HepG2 (cell line): Measurements from ENCODE around the gene XAB2. TPM values are rescaled to one million over a fixed set of nuclear protein-coding genes. Genes with fewer than 3 reads are reported as not detected.

ENCODE experiments used
- ATAC-seq: fragments of 200-7000 bp; cut with Tn5 transposase; 3 replicates; pipeline ENCODE4 v1.9.1; 2020; ENCODE audit warnings: mild to moderate bottlenecking, moderate library complexity
- BruUV-seq: library from RNA; stranded (reverse); fragments of 400-500 nt; replicated peaks from 2 replicates; lab custom pipeline; 2021; lab: Mats Ljungman, UMichigan
- CTCF ChIA-PET: fragments of 300-600 bp; formaldehyde crosslinking; extraction: SDS; loops from one replicate; lab custom pipeline; 2021; ENCODE audit warnings: low total read pairs, inconsistent platforms, low intra/inter-chr PET ratio; lab: Yijun Ruan, JAX
- POLR2A ChIA-PET: fragments of 350-600 bp; sonication (Branson Sonifier 250); formaldehyde crosslinking; loops from one replicate; lab custom pipeline; 2020; ENCODE audit warnings: antibody characterized with exemption, inconsistent platforms; lab: Yijun Ruan, JAX
- DNase-seq: peaks from one replicate; pipeline ENCODE4 v3.0.0-alpha.2; 2015; ENCODE audit warnings: low spot score
- FAIRE-seq: peaks from 3 replicates; lab custom pipeline; 2011; peaks lifted over from hg19 to GRCh38; lab: Jason Lieb, UNC
- H2AFZ ChIP-seq: one replicate; pipeline ENCODE4 v1.6.1; 2011; ENCODE audit warnings: low read length, inconsistent platforms
- H3K27ac ChIP-seq: fragments of 300-600 bp; 3 replicates; pipeline ENCODE4 v1.8.0; 2011; ENCODE audit warnings: mixed run types, mild to moderate bottlenecking, mixed read lengths, low read length, inconsistent platforms; ENCODE audit not compliant: insufficient read depth; ENCODE audit errors: extremely low read length
- H3K27me3 ChIP-seq, 2 experiments: fragments of 200-600 bp in 1 of 2; 2 replicates in 1 of 2; 3 replicates in 1 of 2; pipeline versions ENCODE4 v1.6.0 to v1.8.0; 2011; ENCODE audit warnings: low read length in 2 of 2, mild to moderate bottlenecking in 2 of 2, moderate library complexity in 2 of 2, inconsistent platforms in 1 of 2; ENCODE audit not compliant: insufficient read depth in 2 of 2, control insufficient read depth in 1 of 2
- H3K36me3 ChIP-seq, 2 experiments: fragments of 200-600 bp in 1 of 2; replicated peaks in 1 of 2; 2 replicates in 1 of 2; 3 replicates in 1 of 2; pipeline versions ENCODE4 v1.5.1 to v1.8.0; 2011; ENCODE audit warnings: low read length in 2 of 2, inconsistent platforms in 1 of 2; ENCODE audit not compliant: insufficient read depth in 2 of 2, control insufficient read depth in 1 of 2
- H3K4me1 ChIP-seq: 2 replicates; pipeline ENCODE4 v1.5.1; 2012; ENCODE audit warnings: low read length, inconsistent platforms; ENCODE audit not compliant: insufficient read depth
- H3K4me2 ChIP-seq: 2 replicates; pipeline ENCODE4 v1.6.0; 2011; ENCODE audit warnings: low read depth, low read length, inconsistent platforms
- H3K4me3 ChIP-seq, 3 experiments: fragments of 200-600 bp in 1 of 3; sonication (generic), shearing (Covaris generic) in 1 of 3; replicated peaks in 1 of 3; 2 replicates each; pipeline ENCODE4 v1.5.1; 2011 to 2016; ENCODE audit warnings: low read length in 3 of 3, inconsistent platforms in 2 of 3, low read depth in 2 of 3, mild to moderate bottlenecking in 2 of 3, control low read depth in 1 of 3, mixed read lengths in 1 of 3; ENCODE audit not compliant: insufficient read depth in 1 of 3
- H3K79me2 ChIP-seq: one replicate; pipeline ENCODE4 v1.6.1; 2011; ENCODE audit warnings: low read length, inconsistent platforms; ENCODE audit not compliant: insufficient read depth
- H3K9ac ChIP-seq: 2 replicates; pipeline ENCODE4 v1.6.0; 2011; ENCODE audit warnings: mild to moderate bottlenecking, low read depth, low read length, inconsistent platforms; ENCODE audit not compliant: insufficient read depth
- H3K9me3 ChIP-seq: 2 replicates; pipeline ENCODE4 v1.5.1; 2012; ENCODE audit warnings: mild to moderate bottlenecking, low read length
- H4K20me1 ChIP-seq: 2 replicates; pipeline ENCODE4 v1.6.0; 2011; ENCODE audit warnings: inconsistent platforms, mild to moderate bottlenecking, low read length, moderate library complexity; ENCODE audit not compliant: insufficient read depth
- MAX ChIP-seq: IDR thresholded peaks from 2 replicates; pipeline ENCODE4 v1.6.1; 2012; ENCODE audit warnings: inconsistent platforms
- SOX5 ChIP-seq: IDR thresholded peaks from 2 replicates; pipeline ENCODE4 v1.6.1; 2016; ENCODE audit warnings: borderline replicate concordance
- ZBTB14 ChIP-seq: sonication (generic); formaldehyde crosslinking; IDR thresholded peaks from 2 replicates; pipeline ENCODE4 v1.4.0; 2020; ENCODE audit warnings: missing genetic modification reagents
- ZNF687 ChIP-seq: sonication (generic); formaldehyde crosslinking; IDR thresholded peaks from 2 replicates; pipeline ENCODE4 v1.5.1; 2020; ENCODE audit warnings: mild to moderate bottlenecking, missing genetic modification reagents, moderate library complexity
- WGBS: methylation state at CpG from one replicate; pipeline ENCODE4 v1.1.6; 2017; ENCODE audit warnings: low lambda C conversion rate; 5-methylcytosine and 5-hydroxymethylcytosine counted together
- in situ Hi-C: cut with HindIII; loops from 2 replicates; pipeline ENCODE4 v1.10.0; 2017; ENCODE audit warnings: low pct_unique_long_range_greater_than_20kb; ENCODE audit not compliant: extremely low pct_ligation_motif_present
- intact Hi-C: fragments of 100-400 bp; cut with micrococcal nuclease; formaldehyde crosslinking; loops from one replicate; pipeline ENCODE4 v1.10.0; 2022; ENCODE audit not compliant: unreplicated experiment
- polyA plus RNA-seq, 8 experiments: library from polyadenylated mRNA; depleted of rRNA in 3 of 8; stranded (reverse) in 7 of 8; unstranded in 1 of 8; fragments of >200 nt; fragmentation: Illumina TruSeq in 4 of 8; extraction: Trizol in 4 of 8; gene quantifications; 2 replicates each; pipeline versions ENCODE4 v1.2.1 to v1.2.3, GENCODE V29; 2011 to 2016; ENCODE audit warnings: low read depth in 4 of 8, missing spikeins in 1 of 8, mixed read lengths in 1 of 8; ENCODE audit not compliant: insufficient read depth in 1 of 8
- total RNA-seq, 5 experiments: library from RNA; depleted of rRNA; stranded (reverse); fragments of >200 nt; fragmentation: Illumina TruSeq; extraction: Trizol; gene quantifications; 2 replicates each; pipeline ENCODE4 v1.2.3, GENCODE V29; 2016; ENCODE audit warnings: low read depth in 1 of 5

XAB2 gene
- total and polyA plus RNA-seq, 2 of the 13 experiments (the other 11 are each of a cell fraction or from before 2014, with no cell fraction given) = 6.2 to 23.9 TPM

GRCh38 chr19:7670150-7670783 lies 40.9 kb upstream of the XAB2 start:
- FAIRE-seq (no peak), ATAC-seq (peak; percentile 18; the same call in 2 of the 3 replicates), DNase-seq (no peak)
- Histone ChIP-seq H3K79me2 (no peaks in the 10 kb centered on the region), H3K4me3 (peak overlapping the region in 1 of 3 experiments; percentile 23; a peak in 1 of 6 replicates), H3K36me3 (no peaks in the 10 kb centered on the region), H3K9ac (no peak overlapping the region), H3K27ac (no peak overlapping the region), H2AFZ (no peak overlapping the region), H4K20me1 (no peaks in the 10 kb centered on the region), H3K4me1 (no peaks in the 10 kb centered on the region), H3K27me3 (peaks cover 0 to 25% of the 10 kb centered on the region in 2 experiments; a peak in 1 of 5 replicates), H3K9me3 (no peaks in the 10 kb centered on the region), H3K4me2 (peak overlapping the region; percentile 57)
- CTCF ChIA-PET = no interaction called here
- POLR2A ChIA-PET = no interaction called here
- intact Hi-C loops = no loop called here
- no TSS peak for BruUV-seq
- in situ Hi-C loops = no loop called here
- 50% methylated on average over 4 of the region's 43 CpGs for WGBS
- TF ChIP-seq ZBTB14 (peak; percentile 67), SOX5 (CRISPR knock-in tag) (no peak), MAX (0 out of 2 replicates have a peak, but pooled peaks have one; percentile 23), ZNF687 (CRISPR knock-in tag) (peak; percentile 38)
